Suprapubic skin (tissue), 3 donors: ENCODE results near the gene PRTG.

Source experiments
- CTCF ChIP-seq, 2 donors: fragments of 200-600 bp in 1 of 2; fragments of 450-650 bp in 1 of 2; sonication (generic) in 1 of 2; IDR thresholded peaks; one replicate each; pipeline ENCODE4 v1.5.1; 2016 to 2019; ENCODE audit warnings: antibody characterized with exemption in 2 of 2, mild to moderate bottlenecking in 1 of 2, moderate library complexity in 1 of 2
- EP300 ChIP-seq: sonication (generic); formaldehyde crosslinking; IDR thresholded peaks from one replicate; pipeline ENCODE4 v1.6.1; 2017; ENCODE audit warnings: antibody characterized with exemption
- POLR2A ChIP-seq, 2 donors: fragments of 450-650 bp; IDR thresholded peaks; one replicate each; pipeline ENCODE4 v1.6.1; 2017; ENCODE audit warnings: antibody characterized with exemption in 2 of 2, mild to moderate bottlenecking in 2 of 2, moderate library complexity in 2 of 2

DNA sequence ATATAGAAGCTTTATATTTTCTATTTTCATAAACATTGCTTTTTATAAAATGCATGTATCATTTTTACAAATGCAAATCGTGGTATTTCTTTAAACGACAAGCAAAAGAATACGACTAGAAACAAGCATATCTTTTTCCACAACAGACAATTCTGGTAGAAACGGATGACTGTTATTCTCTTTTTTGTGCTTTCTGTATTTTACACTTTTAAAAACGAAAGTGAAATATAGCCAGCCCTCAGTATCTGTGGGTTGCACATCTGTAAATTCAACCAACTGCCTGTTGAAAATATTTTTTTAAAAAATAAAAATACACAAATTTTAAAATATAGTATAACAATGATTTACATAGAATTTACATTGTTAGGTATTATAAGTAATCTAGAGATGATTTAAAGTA, 61.3 kb downstream of the PRTG start:
- TF ChIP-seq CTCF (IDR thresholded peaks at IDR 0.05) (no peak), EP300 (no peak), POLR2A (IDR thresholded peaks at IDR 0.05) (no peak)
